Upper lobe of left lung (tissue), 6 donors: Measurements from ENCODE around the gene KLHL11. TPM values are rescaled to one million over a fixed set of nuclear protein-coding genes. Genes with fewer than 3 reads are reported as not detected.

Experiments
- ATAC-seq, 2 donors: fragments of 200-7000 bp; cut with Tn5 transposase; one replicate each; pipeline ENCODE4 v1.9.1; 2022; ENCODE audit warnings: mild to moderate bottlenecking in 2 of 2, moderate library complexity in 2 of 2; ENCODE audit not compliant: low FRiP score in 2 of 2
- DNase-seq, 2 donors: peaks; one replicate each; pipeline ENCODE4 v3.0.0-alpha.2; 2019 to 2020
- H3K27ac ChIP-seq, 4 donors: fragments of 200-600 bp; sonication (generic); one replicate each; pipeline ENCODE4 v1.5.1; 2016 to 2019
- H3K27me3 ChIP-seq, 4 donors: fragments of 200-600 bp; sonication (generic); one replicate each; pipeline ENCODE4 v1.5.1; 2017 to 2019
- H3K36me3 ChIP-seq, 4 donors: fragments of 200-600 bp; sonication (generic); one replicate each; pipeline ENCODE4 v1.5.1; 2016 to 2019
- H3K4me1 ChIP-seq, 4 donors: fragments of 200-600 bp; sonication (generic); one replicate each; pipeline ENCODE4 v1.5.1; 2018 to 2019
- H3K4me3 ChIP-seq, 4 donors: fragments of 200-600 bp; sonication (generic); one replicate each; pipeline ENCODE4 v1.5.1; 2017 to 2019; ENCODE audit warnings: mild to moderate bottlenecking in 2 of 4, moderate library complexity in 1 of 4
- H3K9me3 ChIP-seq, 4 donors: fragments of 200-600 bp; sonication (generic); one replicate each; pipeline ENCODE4 v1.5.1; 2018 to 2019
- EP300 ChIP-seq, 4 donors: sonication (generic); formaldehyde crosslinking; IDR thresholded peaks; one replicate each; pipeline ENCODE4 v1.5.1; 2017; ENCODE audit warnings: antibody characterized with exemption in 4 of 4, control low read depth in 2 of 4
- POLR2A ChIP-seq, 4 donors: fragments of 450-650 bp; IDR thresholded peaks; one replicate each; pipeline ENCODE4 v1.5.1; 2016 to 2017; ENCODE audit warnings: antibody characterized with exemption in 4 of 4, mild to moderate bottlenecking in 2 of 4
- POLR2AphosphoS5 ChIP-seq, 2 donors: sonication (generic); formaldehyde crosslinking; IDR thresholded peaks; one replicate each; pipeline ENCODE4 v1.5.1; 2017; ENCODE audit warnings: antibody characterized with exemption in 2 of 2
- WGBS, 2 donors: methylation state at CpG; one replicate each; pipeline ENCODE4 v1.1.5; 2017 to 2018; 5-methylcytosine and 5-hydroxymethylcytosine counted together
- total RNA-seq, 6 donors: library from RNA; depleted of rRNA in 4 of 6; stranded (reverse); fragments of >200 nt in 4 of 6; gene quantifications; one replicate each; pipeline versions ENCODE4 v1.1.0 to v1.2.1, GENCODE V29; 2016 to 2021
- TF ChIP-seq, protein P1 (sequence below), 6 experiments: fragments of 450-650 bp in 4 of 6; fragments of 200-600 bp in 2 of 6; sonication (generic) in 2 of 6; IDR thresholded peaks; one replicate each; pipeline ENCODE4 v1.5.1; 2016 to 2019; ENCODE audit warnings: antibody characterized with exemption in 6 of 6
- donor health status: DM: no; HTN: no; CAD: no; lungs with moderate emphysema.
- donor health status: DM: no; HTN: yes; CAD: no; lungs with severe emphysema.

Gene KLHL11
- total RNA-seq, 6 donors from 2014 or later = 13.3 to 25.2 (median 15.5) TPM

DNA sequence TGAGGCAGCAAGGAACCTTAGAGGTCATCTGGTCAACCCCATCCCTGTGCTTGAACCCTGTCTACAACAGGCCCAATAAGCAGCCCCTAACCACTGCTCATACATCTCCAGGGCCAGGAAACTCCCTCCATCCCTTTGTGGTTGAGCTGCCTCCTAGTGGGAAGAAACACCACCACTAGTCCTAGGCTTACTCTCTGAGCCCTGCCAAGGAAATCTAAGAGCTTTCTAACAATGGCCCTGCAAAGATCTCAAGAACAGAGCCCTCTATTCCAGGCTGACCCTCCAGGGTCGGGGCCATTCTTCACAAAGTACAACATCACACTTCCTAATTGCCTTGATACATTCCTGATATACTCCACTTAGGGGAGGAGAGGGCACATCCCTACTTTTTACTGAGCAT is 47.7 kb upstream of the KLHL11 start:
- WGBS, 2 donors = 64 to 88% methylated on average over 1 of the region's 1 CpG
- no peak for ATAC-seq
- H3K36me3 ChIP-seq = peaks cover 13 to 58% (median 55%) of the 10 kb centered on the region in 4 donors

GRCh38 chr17:41910701-41911391 is 45.6 kb upstream of the KLHL11 start:
- H3K4me3 ChIP-seq = no peak overlapping the region
- DNase-seq = peak in 1 of 2 donors; percentile 40
- H3K36me3 ChIP-seq = peaks cover 14 to 78% (median 76%) of the 10 kb centered on the region in 4 donors
- no peak for TF ChIP-seq EP300 (IDR thresholded peaks at IDR 0.05)
- TF ChIP-seq POLR2A (IDR thresholded peaks at IDR 0.05) = no peak
- TF ChIP-seq POLR2AphosphoS5 (IDR thresholded peaks at IDR 0.05) = no peak
- TF ChIP-seq, protein P1, sequence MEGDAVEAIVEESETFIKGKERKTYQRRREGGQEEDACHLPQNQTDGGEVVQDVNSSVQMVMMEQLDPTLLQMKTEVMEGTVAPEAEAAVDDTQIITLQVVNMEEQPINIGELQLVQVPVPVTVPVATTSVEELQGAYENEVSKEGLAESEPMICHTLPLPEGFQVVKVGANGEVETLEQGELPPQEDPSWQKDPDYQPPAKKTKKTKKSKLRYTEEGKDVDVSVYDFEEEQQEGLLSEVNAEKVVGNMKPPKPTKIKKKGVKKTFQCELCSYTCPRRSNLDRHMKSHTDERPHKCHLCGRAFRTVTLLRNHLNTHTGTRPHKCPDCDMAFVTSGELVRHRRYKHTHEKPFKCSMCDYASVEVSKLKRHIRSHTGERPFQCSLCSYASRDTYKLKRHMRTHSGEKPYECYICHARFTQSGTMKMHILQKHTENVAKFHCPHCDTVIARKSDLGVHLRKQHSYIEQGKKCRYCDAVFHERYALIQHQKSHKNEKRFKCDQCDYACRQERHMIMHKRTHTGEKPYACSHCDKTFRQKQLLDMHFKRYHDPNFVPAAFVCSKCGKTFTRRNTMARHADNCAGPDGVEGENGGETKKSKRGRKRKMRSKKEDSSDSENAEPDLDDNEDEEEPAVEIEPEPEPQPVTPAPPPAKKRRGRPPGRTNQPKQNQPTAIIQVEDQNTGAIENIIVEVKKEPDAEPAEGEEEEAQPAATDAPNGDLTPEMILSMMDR (IDR thresholded peaks at IDR 0.05) = no peak
- ATAC-seq = peak in 1 of 2 donors; percentile 84
- H3K9me3 ChIP-seq = no peaks in the 10 kb centered on the region
- no peaks in the 10 kb centered on the region for H3K27me3 ChIP-seq
- peaks cover 2 to 24% (median 19%) of the 10 kb centered on the region in 4 donors for H3K4me1 ChIP-seq
- 90 to 98% methylated on average over 9 to 13 of the region's 13 CpGs for WGBS, 2 donors
- H3K27ac ChIP-seq = no peak overlapping the region

More for the DNA sequence above, 47.7 kb upstream of the KLHL11 start:
- no peak overlapping the region for H3K27ac ChIP-seq
- H3K27me3 ChIP-seq = no peaks in the 10 kb centered on the region
- H3K4me1 ChIP-seq = peaks cover 12 to 45% (median 29%) of the 10 kb centered on the region in 4 donors
- no peak overlapping the region for H3K4me3 ChIP-seq
- TF ChIP-seq EP300 (IDR thresholded peaks at IDR 0.05) (no peak), POLR2A (IDR thresholded peaks at IDR 0.05) (no peak), POLR2AphosphoS5 (IDR thresholded peaks at IDR 0.05) (no peak)
- TF ChIP-seq, protein P1 (IDR thresholded peaks at IDR 0.05) = no peak
- DNase-seq = no peak
- H3K9me3 ChIP-seq = no peaks in the 10 kb centered on the region

DNA sequence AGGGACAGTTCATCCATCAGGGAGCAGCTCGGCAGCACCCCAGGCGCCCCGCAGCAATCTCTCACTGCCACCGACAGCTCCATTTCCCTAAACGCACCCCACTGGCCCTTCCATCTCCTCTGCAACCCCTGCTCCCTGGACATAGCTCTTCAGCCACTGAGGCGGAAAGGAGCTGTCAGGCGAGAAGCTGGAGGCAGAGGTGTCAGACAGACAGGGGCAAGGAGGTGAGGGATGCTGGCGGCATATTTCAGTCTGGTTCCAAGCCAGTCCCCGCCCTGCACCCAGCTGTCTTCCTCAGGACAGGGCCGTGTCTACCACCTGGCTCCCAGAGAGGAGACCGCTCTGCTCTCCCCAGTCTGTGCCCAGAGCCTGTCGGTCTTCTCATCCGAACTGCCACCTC is 43.9 kb upstream of the KLHL11 start:
- 88 to 92% methylated on average over 13 of the region's 13 CpGs for WGBS, 2 donors
- no peaks in the 10 kb centered on the region for H3K27me3 ChIP-seq
- TF ChIP-seq POLR2A (IDR thresholded peaks at IDR 0.05) = no peak
- no peak for TF ChIP-seq POLR2AphosphoS5 (IDR thresholded peaks at IDR 0.05)
- TF ChIP-seq EP300 (IDR thresholded peaks at IDR 0.05) = no peak
- TF ChIP-seq, protein P1 (IDR thresholded peaks at IDR 0.05) = no peak
- peaks cover 0 to 8% (median 4%) of the 10 kb centered on the region in 4 donors for H3K4me1 ChIP-seq
- no peak for ATAC-seq
- DNase-seq = peak in 1 of 2 donors; percentile 30
- peaks cover 24 to 96% (median 92%) of the 10 kb centered on the region in 4 donors for H3K36me3 ChIP-seq
- H3K27ac ChIP-seq = no peak overlapping the region
- no peak overlapping the region for H3K4me3 ChIP-seq
- H3K9me3 ChIP-seq = no peaks in the 10 kb centered on the region

DNA sequence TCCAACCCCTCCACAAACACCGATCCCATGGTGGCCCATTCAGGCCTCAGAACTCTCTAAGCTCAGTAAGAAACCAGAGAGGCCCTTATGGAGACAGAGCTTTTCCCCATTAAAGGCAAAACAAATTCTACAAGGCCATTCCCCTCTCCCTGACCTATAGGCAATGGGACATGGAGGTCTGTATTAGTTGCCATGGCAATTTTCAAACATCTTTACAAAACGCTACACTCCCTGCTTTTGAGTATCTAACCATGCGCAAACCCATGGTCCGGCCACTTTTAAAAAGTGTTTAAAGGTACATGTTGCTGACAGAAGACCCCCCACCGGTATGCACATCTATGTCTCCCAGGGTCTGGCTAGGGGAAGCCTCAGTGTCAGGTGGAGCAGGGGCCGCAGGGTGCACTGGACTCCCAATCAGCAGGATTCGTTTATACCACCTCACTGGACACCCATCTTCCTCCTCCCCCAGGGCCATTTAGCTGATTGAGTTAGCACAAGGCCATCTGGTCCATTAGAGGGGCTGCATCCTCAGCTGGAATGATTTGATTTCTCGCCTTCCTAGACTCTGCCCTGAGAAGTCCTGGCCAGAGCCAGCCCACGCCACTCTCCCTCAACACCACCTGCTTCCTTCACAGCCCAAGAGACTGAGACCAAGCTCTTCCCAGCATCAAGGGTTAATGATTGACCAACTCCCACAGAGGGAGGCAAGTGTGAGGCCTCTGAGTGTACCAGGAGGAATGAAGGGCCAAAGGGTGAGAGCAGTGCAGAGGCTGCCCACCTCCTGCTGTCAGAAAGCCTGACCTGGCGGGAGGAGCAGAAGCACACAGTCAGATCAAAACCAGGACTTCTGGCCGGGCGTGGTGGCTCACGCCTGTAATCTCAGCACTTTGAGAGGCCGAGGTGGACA is 42.7 kb upstream of the KLHL11 start:
- no peaks in the 10 kb centered on the region for H3K27me3 ChIP-seq
- 86 to 92% methylated on average over 13 to 14 of the region's 14 CpGs for WGBS, 2 donors
- H3K4me1 ChIP-seq = no peaks in the 10 kb centered on the region
- DNase-seq (no peak), ATAC-seq (no peak)
- TF ChIP-seq POLR2AphosphoS5 (IDR thresholded peaks at IDR 0.05) (no peak), POLR2A (IDR thresholded peaks at IDR 0.05) (no peak), EP300 (IDR thresholded peaks at IDR 0.05) (no peak)
- TF ChIP-seq, protein P1 (IDR thresholded peaks at IDR 0.05) = no peak
- no peak overlapping the region for H3K4me3 ChIP-seq
- no peaks in the 10 kb centered on the region for H3K9me3 ChIP-seq
- no peak overlapping the region for H3K27ac ChIP-seq
- peaks cover 24 to 97% (median 91%) of the 10 kb centered on the region in 4 donors for H3K36me3 ChIP-seq
